NCI-H2196 treated with DMSO at 0.1 percent for 48 hours (cell line): Measurements from ENCODE around the gene AKT1.
"Not testable (repeated sequence)": the region's sequence is repeated elsewhere in the genome, so short reads cannot be mapped to it uniquely, and the experiment has no call there.

Experiments used
- DNase-seq: peaks from one replicate; lab custom pipeline; 2025; ENCODE audit not compliant: unreplicated experiment; lab: John Stamatoyannopoulos, UW

AKT1 gene

DNA sequence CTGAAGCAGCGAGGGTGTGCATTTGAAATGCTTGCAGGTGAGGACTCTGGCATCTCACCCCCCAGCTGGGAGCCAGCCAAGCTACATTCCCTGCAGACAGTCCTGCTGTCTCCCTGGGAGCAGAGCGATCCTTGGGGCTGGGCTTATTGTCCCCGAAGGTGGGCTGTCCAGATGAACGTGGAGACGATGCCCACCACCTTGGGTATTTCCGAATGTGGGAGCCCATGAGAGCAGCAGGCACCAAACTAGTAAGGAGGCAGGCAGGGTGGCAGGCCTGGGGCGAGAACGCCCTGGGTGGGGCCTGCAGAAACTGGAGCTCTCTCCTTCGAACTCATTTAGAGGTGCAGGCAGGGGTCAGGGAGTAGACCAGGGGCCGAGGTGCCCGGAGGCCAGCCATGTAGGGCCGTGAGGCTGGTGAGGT is 23.8 kb upstream of the AKT1 start:
- no peak for DNase-seq

DNA sequence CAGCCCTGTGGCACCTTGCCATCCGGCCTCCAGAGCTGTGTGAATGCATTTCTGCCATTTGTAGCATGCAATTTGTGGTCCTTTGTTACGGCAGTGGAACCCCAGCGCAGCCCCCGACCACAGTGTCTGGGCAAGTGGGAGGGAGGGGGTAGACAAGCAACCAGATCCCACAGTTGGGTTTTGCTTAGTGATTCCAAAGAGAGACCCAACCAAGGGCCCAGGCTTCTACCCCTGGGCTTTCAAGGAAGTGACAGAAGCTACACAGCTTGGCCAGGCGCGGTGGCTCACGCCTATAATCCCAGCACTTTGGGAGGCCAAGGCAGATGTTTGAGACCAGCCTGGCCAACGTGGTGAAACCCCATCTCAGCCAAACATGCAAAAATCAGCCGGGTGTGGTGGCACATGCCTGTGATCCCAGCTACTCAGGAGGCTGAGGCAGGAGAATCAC is 23.2 kb upstream of the AKT1 start:
- no peak for DNase-seq

GRCh38 chr14:104817930-104818713 is 22.6 kb upstream of the AKT1 start:
- no peak for DNase-seq

DNA sequence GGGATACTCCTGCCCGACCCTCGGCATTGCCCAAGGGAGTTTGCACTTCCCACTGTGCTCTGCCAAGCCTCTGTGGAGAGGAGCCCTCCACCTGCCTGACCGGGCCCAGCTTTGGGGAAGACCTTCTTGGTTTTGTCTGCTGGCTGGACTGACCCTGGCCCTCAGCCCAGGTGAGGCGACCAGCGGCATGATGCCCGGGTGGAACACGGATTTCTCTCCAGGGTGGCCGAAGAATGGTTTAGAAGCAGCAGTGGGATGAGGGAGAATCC is 21.0 kb upstream of the AKT1 start:
- DNase-seq = no peak

DNA sequence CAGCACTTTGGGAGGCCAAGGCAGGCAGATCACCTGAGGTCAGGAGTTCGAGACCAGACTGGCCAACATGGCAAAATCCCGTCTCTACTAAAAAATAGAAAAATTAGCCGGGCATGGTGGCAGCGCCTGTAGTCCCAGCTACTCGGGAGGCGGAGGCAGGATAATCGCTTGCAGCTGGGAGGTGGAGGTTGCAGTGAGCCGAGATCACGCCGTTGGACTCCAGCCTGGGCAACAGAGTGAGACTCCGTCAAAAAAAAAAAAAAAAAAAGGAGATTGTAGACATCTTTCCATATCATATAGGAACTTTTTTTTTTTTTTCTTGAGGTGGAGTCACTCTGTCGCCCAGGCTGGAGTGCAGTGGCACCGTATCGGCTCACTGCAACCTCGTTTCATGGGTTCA is 19.2 kb upstream of the AKT1 start:
- not testable (repeated sequence) for DNase-seq

- DNase-seq = no peak
Observed at GRCh38 chr14:104813286-104813685, 17.7 kb upstream of the AKT1 start.

DNA sequence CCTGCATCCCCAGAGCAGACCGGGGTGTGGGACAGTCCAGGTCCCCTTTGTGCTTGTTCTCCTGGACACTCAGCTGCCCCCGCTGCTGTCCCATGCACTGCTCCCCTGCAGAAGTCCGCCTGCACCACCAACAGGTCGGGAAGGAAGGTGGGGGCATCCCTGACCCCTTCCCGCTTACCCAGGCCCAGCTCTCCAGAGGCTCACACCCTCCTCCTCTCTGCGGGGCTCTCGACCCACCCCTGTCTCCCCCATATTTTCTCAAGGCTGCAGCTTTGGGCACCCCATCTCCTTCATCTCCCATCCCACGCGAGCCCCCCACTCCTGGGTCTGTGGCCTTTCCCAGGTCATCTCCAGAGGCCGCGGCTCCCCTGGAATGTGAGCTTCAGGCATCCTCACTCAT is 14.8 kb upstream of the AKT1 start:
- DNase-seq = no peak

- DNase-seq = no peak
Observed at GRCh38 chr14:104808456-104808855, 12.9 kb upstream of the AKT1 start.

DNA sequence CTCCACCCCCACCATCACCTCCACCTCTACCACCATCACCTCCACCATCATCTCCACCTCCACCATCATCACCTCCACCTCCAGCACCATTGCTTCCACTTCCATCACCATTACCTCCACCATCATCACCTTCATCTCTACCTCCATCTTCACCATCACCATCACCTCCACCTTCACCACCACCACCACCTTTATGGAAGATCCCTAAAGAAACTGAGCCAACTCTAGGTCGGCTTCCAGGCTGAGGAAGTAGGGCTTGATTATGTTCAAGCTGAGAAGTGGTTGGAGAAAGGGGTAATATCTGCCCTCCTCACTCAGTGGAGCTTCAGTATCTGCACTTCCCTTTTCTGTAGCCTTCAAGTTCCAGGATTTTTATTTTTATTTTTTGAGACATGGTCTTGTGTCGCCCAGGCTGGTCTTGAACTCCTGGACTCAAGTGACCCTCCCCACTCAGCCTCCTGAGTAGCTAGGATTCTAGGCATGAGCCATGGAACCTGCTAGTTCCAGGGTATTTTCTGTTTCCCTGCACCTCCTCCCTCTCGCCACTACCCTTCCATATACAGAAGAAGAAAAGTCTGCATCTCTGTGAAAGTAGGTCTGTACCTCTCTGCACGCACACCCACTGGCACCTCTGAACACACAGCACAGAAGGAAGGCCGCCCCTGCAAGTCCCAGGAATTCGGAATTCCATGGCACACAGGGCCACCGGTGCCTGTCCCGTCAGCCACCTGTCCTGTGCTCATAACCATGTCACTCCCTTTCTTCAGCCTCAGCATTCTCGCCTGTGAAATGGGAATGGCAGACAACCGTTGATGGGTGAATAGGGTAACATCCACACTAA is 11.3 kb upstream of the AKT1 start:
- no peak for DNase-seq

DNA sequence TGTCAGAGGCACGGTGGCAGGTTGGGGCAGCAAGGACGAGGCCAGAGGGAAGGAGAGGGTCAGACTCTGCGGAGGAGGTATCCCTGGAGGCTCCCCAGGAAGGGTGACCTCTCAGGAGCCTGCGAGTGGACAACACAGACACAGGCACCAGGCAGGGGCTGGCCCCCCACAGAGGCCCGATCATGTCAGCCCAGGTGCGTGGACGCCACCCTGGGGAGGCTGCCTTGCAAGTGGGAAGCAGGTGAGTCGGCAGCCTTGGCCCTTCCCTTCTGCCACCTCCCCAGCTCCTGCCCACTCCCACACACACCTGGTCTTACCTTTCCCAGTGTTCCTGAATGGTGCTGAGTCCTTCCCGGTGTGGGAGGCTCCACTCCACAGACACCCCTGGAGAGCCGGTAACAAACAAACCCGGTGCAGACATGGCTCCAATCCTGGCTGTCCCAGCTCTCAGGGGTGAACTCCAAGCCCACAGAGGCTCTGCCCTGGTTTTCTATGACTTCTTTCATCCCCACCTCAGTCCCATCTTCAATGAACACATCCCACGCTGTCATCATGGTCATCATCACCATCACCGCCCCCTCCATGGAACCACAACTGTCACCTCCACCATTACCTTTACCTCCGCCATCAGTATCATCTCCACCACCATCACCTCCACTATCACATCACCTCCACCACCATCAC is 10.5 kb upstream of the AKT1 start:
- DNase-seq = no peak

DNA sequence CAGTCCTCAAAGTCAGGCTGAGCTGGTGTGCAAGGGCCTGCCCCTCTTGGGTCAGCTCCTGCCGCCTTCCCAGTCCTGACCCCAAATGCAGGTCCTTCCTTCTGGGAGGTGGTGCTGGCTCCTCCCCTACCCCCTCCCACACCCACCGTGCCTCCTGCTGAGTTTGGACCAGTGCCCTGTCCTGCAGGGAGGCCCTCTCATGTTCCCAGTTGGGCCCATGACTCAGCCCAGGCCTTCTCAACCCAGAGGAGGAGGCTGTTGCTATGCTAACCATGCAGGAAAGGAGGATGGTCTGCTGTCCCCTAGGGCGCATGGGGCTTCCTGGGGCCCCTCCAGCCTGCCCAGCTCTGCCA is 9.8 kb upstream of the AKT1 start:
- DNase-seq = no peak

GRCh38 chr14:104804481-104805325 is 9.2 kb upstream of the AKT1 start:
- no peak for DNase-seq

DNA sequence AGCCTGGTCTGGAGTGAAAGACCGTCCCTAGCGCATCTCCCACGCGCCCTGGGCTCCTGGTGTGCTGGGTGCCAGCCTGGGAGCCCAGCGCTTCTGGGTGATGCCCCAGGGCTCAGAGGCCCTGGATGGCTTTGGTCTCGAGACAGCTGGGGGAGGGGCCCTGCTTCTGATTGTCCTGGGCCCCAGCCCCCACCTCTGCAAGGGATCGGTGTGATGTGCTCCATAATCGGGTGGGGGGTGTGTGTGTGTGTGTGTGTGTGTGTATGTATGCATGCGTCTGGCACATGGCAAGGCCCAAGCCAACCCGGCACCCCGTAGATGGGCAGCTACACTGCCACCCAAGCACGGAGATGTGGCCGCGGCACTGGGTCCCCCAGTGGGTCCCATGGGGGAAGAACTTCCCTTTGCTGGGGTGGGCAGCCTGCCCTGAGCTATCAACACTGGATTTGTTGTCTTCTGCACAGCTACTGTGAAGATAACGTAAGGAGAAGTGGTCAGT is 8.4 kb upstream of the AKT1 start:
- DNase-seq = no peak

DNA sequence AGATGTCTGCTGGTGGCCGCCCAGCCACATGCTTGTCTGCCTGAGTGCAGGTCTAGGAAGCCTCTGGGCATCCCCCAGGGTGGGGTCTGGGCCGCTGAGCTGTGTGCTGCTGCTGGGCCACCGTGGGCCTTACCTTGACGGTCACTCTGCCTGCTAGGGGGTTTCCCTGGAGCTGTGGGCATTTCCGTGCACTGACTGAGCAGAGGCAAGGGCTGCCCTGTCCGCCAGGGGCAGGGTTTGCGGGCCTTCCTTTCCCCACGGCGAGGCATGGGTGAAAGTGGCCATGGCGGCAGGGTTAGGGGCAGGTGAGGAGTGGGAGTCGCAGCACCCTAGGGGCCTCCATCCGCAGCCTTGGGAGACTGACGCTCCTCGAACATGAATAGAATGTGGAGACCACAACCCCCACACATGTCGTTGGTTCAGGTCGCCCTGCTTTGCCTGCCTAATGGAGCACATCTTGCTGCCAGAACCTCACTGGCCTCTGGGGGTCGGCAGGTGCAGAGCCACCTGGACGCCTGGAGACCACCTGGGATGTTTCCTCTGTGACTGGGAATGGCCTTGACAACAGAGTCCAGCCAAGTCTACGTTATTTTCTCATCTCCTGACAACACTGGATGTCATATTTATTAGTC is 7.8 kb upstream of the AKT1 start:
- no peak for DNase-seq

DNA sequence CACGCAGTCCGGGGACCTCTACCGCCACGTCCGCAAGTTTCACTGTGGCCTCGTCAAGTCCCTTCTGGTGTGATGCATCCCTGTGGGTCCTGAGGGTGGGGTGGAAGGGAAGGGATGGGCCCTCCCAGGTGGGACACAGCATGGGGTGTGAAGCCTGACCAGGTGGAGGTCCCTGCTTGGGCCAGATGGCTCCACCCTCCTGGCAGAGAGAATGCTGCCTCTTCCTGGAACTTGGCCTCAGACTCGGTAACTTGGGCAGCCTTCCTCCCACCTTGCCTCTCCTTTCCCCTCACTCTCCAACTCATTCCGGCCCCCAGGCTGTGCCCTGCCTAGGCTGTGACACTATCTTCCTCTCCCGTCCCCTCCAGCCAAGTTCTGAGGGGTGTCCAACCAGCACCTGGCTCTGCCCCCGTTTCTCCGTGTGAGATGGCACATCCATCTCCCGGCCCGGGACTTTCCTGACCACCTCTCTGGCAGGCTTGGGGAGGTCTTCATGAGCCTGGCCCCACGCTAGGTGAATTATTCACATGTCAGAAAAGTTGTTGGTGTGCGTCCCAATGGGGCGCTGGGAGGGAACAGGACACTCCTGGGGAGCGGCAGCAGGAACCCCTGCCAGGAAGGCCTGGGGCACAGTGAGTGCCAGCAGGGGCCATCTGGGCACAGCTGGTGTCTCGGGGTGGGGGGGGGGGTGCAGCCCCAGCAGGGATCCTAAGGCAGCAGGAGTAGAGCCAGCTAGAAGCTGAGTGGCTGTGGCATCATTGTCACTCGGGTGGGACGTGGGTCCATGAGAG is 7.0 kb upstream of the AKT1 start:
- no peak for DNase-seq

DNA sequence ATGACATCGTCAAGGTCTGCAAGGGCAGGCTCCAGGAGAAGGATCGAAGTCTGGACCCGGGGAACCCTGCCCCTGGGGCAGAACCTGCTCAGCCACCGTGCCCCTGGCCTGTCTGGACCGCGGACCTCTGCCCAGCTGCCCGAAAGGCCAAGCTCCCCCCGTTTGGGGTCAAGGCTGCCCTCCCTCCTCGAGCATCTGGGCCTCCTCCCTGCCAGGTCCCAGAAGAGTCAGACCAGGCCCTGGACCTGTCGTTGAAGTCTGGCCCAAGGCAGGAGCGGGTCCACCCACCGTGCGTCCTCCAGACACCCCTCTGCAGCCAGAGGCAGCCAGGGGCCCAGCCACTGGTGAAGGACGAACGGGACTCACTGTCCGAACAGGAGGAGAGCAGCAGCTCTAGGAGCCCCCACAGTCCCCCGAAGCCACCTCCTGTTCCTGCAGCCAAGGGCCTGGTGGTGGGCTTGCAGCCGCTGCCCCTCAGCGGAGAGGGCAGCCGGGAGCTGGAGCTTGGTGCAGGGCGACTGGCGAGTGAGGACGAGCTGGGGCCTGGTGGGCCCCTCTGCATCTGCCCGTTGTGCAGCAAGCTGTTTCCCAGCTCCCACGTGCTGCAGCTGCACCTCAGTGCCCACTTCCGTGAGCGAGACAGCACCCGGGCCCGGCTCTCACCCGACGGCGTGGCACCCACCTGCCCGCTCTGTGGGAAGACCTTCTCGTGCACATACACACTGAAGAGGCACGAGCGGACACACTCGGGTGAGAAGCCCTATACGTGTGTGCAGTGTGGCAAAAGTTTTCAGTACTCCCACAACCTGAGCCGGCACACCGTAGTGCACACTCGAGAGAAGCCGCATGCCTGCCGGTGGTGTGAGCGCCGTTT is 6.2 kb upstream of the AKT1 start:
- DNase-seq = no peak

- no peak for DNase-seq
Observed at GRCh38 chr14:104800771-104801519, 5.4 kb upstream of the AKT1 start, which contains the start of gene ZBTB42. ZBTB42 (plus strand) TSS chr14:104801101; CDS start chr14:104801198, 97 bp downstream.
